ENCODE results near the gene GBGT1. TPM values are rescaled to one million over a fixed set of nuclear protein-coding genes. Genes with fewer than 3 reads are reported as not detected.

GBGT1 gene
- polyA plus RNA-seq, 1 donor from 2014 or later = not detected

GRCh38 chr9:133106511-133107244 lies 57.0 kb downstream of the GBGT1 start:
- no peak overlapping the region for H2AFZ ChIP-seq (ENCODE audit: low read depth, low read length)
- H3K27ac ChIP-seq (ENCODE audit: low read length) = no peak overlapping the region
- no peaks in the 10 kb centered on the region for H3F3A ChIP-seq (ENCODE audit: insufficient read depth, low read length, poor library complexity, severe bottlenecking)
- peaks cover 10% of the 10 kb centered on the region for H3K36me3 ChIP-seq (ENCODE audit: insufficient read depth, low read length)
- no peak overlapping the region for H3K9ac ChIP-seq (ENCODE audit: low read length)
- no peaks in the 10 kb centered on the region for H3K9me3 ChIP-seq (ENCODE audit: low read length)
- H3K27me3 ChIP-seq (ENCODE audit: insufficient read depth, low read depth, low read length) = no peaks in the 10 kb centered on the region
- H3K79me2 ChIP-seq (replicated peaks; ENCODE audit: insufficient read depth, low read length) = no peaks in the 10 kb centered on the region
- no peak overlapping the region for H3K4me2 ChIP-seq (ENCODE audit: low read length)
- no peaks in the 10 kb centered on the region for H3K9me2 ChIP-seq (ENCODE audit: insufficient read depth, low read length)
- no peak overlapping the region for H3K4me3 ChIP-seq (ENCODE audit: low read length)
- TF ChIP-seq SMC3 (conservative IDR thresholded peaks at IDR 0.05; ENCODE audit: poor library complexity) = no peak
- no peak for TF ChIP-seq EP300 (conservative IDR thresholded peaks at IDR 0.05; ENCODE audit: poor library complexity, severe bottlenecking)
- no peaks in the 10 kb centered on the region for H4K20me1 ChIP-seq (ENCODE audit: insufficient read depth)

GRCh38 chr9:133105461-133105770 lies 58.3 kb downstream of the GBGT1 start:
- H3K27ac ChIP-seq (ENCODE audit: low read length) = no peak overlapping the region
- H3K79me2 ChIP-seq (replicated peaks; ENCODE audit: insufficient read depth, low read length) = no peaks in the 10 kb centered on the region
- peaks cover 10% of the 10 kb centered on the region for H3K36me3 ChIP-seq (ENCODE audit: insufficient read depth, low read length)

More at GRCh38 chr9:133105461-133105770, 58.3 kb downstream of the GBGT1 start:
- Histone ChIP-seq H4K20me1 (ENCODE audit: insufficient read depth) (no peaks in the 10 kb centered on the region), H2AFZ (ENCODE audit: low read depth, low read length) (no peak overlapping the region), H3K4me3 (ENCODE audit: low read length) (no peak overlapping the region), H3F3A (ENCODE audit: insufficient read depth, low read length, poor library complexity, severe bottlenecking) (no peaks in the 10 kb centered on the region), H3K9me2 (ENCODE audit: insufficient read depth, low read length) (no peaks in the 10 kb centered on the region), H3K4me2 (ENCODE audit: low read length) (no peak overlapping the region), H3K9me3 (ENCODE audit: low read length) (no peaks in the 10 kb centered on the region), H3K9ac (ENCODE audit: low read length) (no peak overlapping the region), H3K27me3 (ENCODE audit: insufficient read depth, low read depth, low read length) (no peaks in the 10 kb centered on the region)
- TF ChIP-seq SMC3 (conservative IDR thresholded peaks at IDR 0.05; ENCODE audit: poor library complexity) (no peak), TAF1 (IDR thresholded peaks at IDR 0.05; ENCODE audit: low read depth) (no peak), REST (IDR thresholded peaks at IDR 0.05; ENCODE audit: borderline replicate concordance) (no peak), EP300 (conservative IDR thresholded peaks at IDR 0.05; ENCODE audit: poor library complexity, severe bottlenecking) (no peak), EZH2 (IDR thresholded peaks at IDR 0.05; ENCODE audit: borderline replicate concordance, insufficient read depth, low read length, poor library complexity, severe bottlenecking) (no peak)
